ENCODE measurements around the gene BTNL9. TPM values are rescaled to one million over a fixed set of nuclear protein-coding genes. Genes with fewer than 3 reads are reported as not detected.
A peak's percentile ranks its signal among the peaks of the same experiment; 100 is the strongest.

BTNL9 gene
- total RNA-seq, 6 experiments from 2014 or later: 5.3 to 11.6 (median 7.8) TPM

GRCh38 chr5:181105391-181106025, 65.4 kb downstream of the BTNL9 start:
- ATAC-seq (no peak), DNase-seq (peak in 1 of 3 donors; percentile 29)
- Histone ChIP-seq H3K4me3 (no peak overlapping the region), H3K9me3 (no peaks in the 10 kb centered on the region), H3K27me3 (no peaks in the 10 kb centered on the region), H3K36me3 (no peaks in the 10 kb centered on the region), H3K27ac (no peak overlapping the region), H3K4me1 (no peaks in the 10 kb centered on the region)
- no peak for TF ChIP-seq CTCF (IDR thresholded peaks at IDR 0.05)
- no peak for TF ChIP-seq POLR2A (IDR thresholded peaks at IDR 0.05)
- WGBS (ENCODE audit: insufficient coverage, low coverage, low lambda C conversion rate, missing lambda C conversion rate): 19% methylated on average over 7 of the region's 7 CpGs
- intact Hi-C loops (cut with DNase I): no loop called here

- WGBS (ENCODE audit: insufficient coverage, low coverage, low lambda C conversion rate, missing lambda C conversion rate): 57% methylated on average over 5 of the region's 9 CpGs
These were observed 67.6 kb downstream of the BTNL9 start for GRCh38 chr5:181107699-181108098.

GRCh38 chr5:181108578-181109165, 68.6 kb downstream of the BTNL9 start:
- Histone ChIP-seq H3K9me3 (no peaks in the 10 kb centered on the region), H3K27ac (no peak overlapping the region), H3K27me3 (no peaks in the 10 kb centered on the region), H3K36me3 (no peaks in the 10 kb centered on the region), H3K4me3 (no peak overlapping the region), H3K4me1 (no peaks in the 10 kb centered on the region)
- ATAC-seq (no peak), DNase-seq (peak in 1 of 3 donors; percentile 31)
- intact Hi-C loops (cut with DNase I): no loop called here
- TF ChIP-seq POLR2A (IDR thresholded peaks at IDR 0.05): no peak
- TF ChIP-seq CTCF (IDR thresholded peaks at IDR 0.05): no peak
- WGBS (ENCODE audit: insufficient coverage, low coverage, low lambda C conversion rate, missing lambda C conversion rate): 8% methylated on average over 4 of the region's 14 CpGs

More at GRCh38 chr5:181107699-181108098, 67.6 kb downstream of the BTNL9 start:
- no peak overlapping the region for H3K27ac ChIP-seq
- no peaks in the 10 kb centered on the region for H3K27me3 ChIP-seq
- no peak overlapping the region for H3K4me3 ChIP-seq
- ATAC-seq (no peak), DNase-seq (peak in 1 of 3 donors; percentile 29)
- no peak for TF ChIP-seq CTCF (IDR thresholded peaks at IDR 0.05)
- no peak for TF ChIP-seq POLR2A (IDR thresholded peaks at IDR 0.05)
- no peaks in the 10 kb centered on the region for H3K4me1 ChIP-seq
- H3K9me3 ChIP-seq: no peaks in the 10 kb centered on the region
- H3K36me3 ChIP-seq: no peaks in the 10 kb centered on the region
- intact Hi-C loops (cut with DNase I): no loop called here

GRCh38 chr5:181109489-181110013, 69.5 kb downstream of the BTNL9 start:
- no peaks in the 10 kb centered on the region for H3K4me1 ChIP-seq
- no peaks in the 10 kb centered on the region for H3K36me3 ChIP-seq
- DNase-seq (peak in 1 of 3 donors; percentile 16), ATAC-seq (peak in 1 of 4 donors; percentile 24)
- intact Hi-C loops (cut with DNase I): loop anchor here in 1 of 2 donors (10.0 kb wide), 1 partner anchor 55 kb away; no protein-coding TSS in a partner anchor
- no peaks in the 10 kb centered on the region for H3K9me3 ChIP-seq
- H3K27me3 ChIP-seq: no peaks in the 10 kb centered on the region
- TF ChIP-seq POLR2A (IDR thresholded peaks at IDR 0.05): no peak
- TF ChIP-seq CTCF (IDR thresholded peaks at IDR 0.05): no peak
- H3K27ac ChIP-seq: no peak overlapping the region
- WGBS (ENCODE audit: insufficient coverage, low coverage, low lambda C conversion rate, missing lambda C conversion rate): 26% methylated on average over 5 of the region's 11 CpGs
- no peak overlapping the region for H3K4me3 ChIP-seq
